Measurements from ENCODE around the gene GYG1. TPM values are rescaled to one million over a fixed set of nuclear protein-coding genes. Genes with fewer than 3 reads are reported as not detected.

The GYG1 gene
- total and polyA plus RNA-seq, 2 donors from 2014 or later = 31.3 to 37.9 TPM

- H3K4me3 ChIP-seq (ENCODE audit: low read length in 3 of 3) = no peak overlapping the region
- H3K4me1 ChIP-seq (ENCODE audit: control insufficient read depth in 2 of 3, insufficient read depth in 2 of 3, low read depth in 1 of 3, low read length in 3 of 3) = no peaks in the 10 kb centered on the region
- no peaks in the 10 kb centered on the region for H3K27me3 ChIP-seq (ENCODE audit: control insufficient read depth, insufficient read depth, low read length)
- no peak overlapping the region for H3K27ac ChIP-seq (ENCODE audit: low read depth in 2 of 2, low read length in 2 of 2)
- DNase-seq = no peak
- no peaks in the 10 kb centered on the region for H3K9me3 ChIP-seq (ENCODE audit: control insufficient read depth in 2 of 3, insufficient read depth in 1 of 3, low read length in 3 of 3)
- FAIRE-seq = no peak
- intact Hi-C loops (cut with DNase I) = no loop called here
- peaks cover 0 to 7% (median 4%) of the 10 kb centered on the region in 3 donors for H3K36me3 ChIP-seq (ENCODE audit: control insufficient read depth in 2 of 3, insufficient read depth in 3 of 3, low read length in 3 of 3)
- no peak overlapping the region for H3K9ac ChIP-seq (ENCODE audit: low read length in 3 of 3)
- TF ChIP-seq CTCF (IDR thresholded peaks at IDR 0.05; ENCODE audit: borderline replicate concordance, extremely low read depth, insufficient read depth) = no peak
Observed at GRCh38 chr3:149003653-149004305, 12.4 kb downstream of the GYG1 start.

- H3K27ac ChIP-seq (ENCODE audit: low read depth in 2 of 2, low read length in 2 of 2) = no peak overlapping the region
- no peak overlapping the region for H3K4me3 ChIP-seq (ENCODE audit: low read length in 3 of 3)
- TF ChIP-seq CTCF (IDR thresholded peaks at IDR 0.05; ENCODE audit: borderline replicate concordance, extremely low read depth, insufficient read depth) = no peak
- no peak overlapping the region for H3K9ac ChIP-seq (ENCODE audit: low read length in 3 of 3)
- no peaks in the 10 kb centered on the region for H3K27me3 ChIP-seq (ENCODE audit: control insufficient read depth, insufficient read depth, low read length)
- intact Hi-C loops (cut with DNase I) = no loop called here
- peaks cover 2 to 11% (median 4%) of the 10 kb centered on the region in 3 donors for H3K36me3 ChIP-seq (ENCODE audit: control insufficient read depth in 2 of 3, insufficient read depth in 3 of 3, low read length in 3 of 3)
- no peaks in the 10 kb centered on the region for H3K9me3 ChIP-seq (ENCODE audit: control insufficient read depth in 2 of 3, insufficient read depth in 1 of 3, low read length in 3 of 3)
- FAIRE-seq = no peak
- peak in 3 of 5 donors; percentile 12 to 30 (median 29) for DNase-seq
- no peaks in the 10 kb centered on the region for H3K4me1 ChIP-seq (ENCODE audit: control insufficient read depth in 2 of 3, insufficient read depth in 2 of 3, low read depth in 1 of 3, low read length in 3 of 3)
Observed at GRCh38 chr3:149004622-149005021, 13.3 kb downstream of the GYG1 start.

GRCh38 chr3:149005416-149005815 is 14.1 kb downstream of the GYG1 start:
- no peak overlapping the region for H3K27ac ChIP-seq (ENCODE audit: low read depth in 2 of 2, low read length in 2 of 2)
- no peaks in the 10 kb centered on the region for H3K27me3 ChIP-seq (ENCODE audit: control insufficient read depth, insufficient read depth, low read length)
- no peak for DNase-seq
- peaks cover 2 to 15% (median 7%) of the 10 kb centered on the region in 3 donors for H3K36me3 ChIP-seq (ENCODE audit: control insufficient read depth in 2 of 3, insufficient read depth in 3 of 3, low read length in 3 of 3)
- no peaks in the 10 kb centered on the region for H3K4me1 ChIP-seq (ENCODE audit: control insufficient read depth in 2 of 3, insufficient read depth in 2 of 3, low read depth in 1 of 3, low read length in 3 of 3)
- intact Hi-C loops (cut with DNase I) = no loop called here
- no peak for TF ChIP-seq CTCF (IDR thresholded peaks at IDR 0.05; ENCODE audit: borderline replicate concordance, extremely low read depth, insufficient read depth)
- FAIRE-seq = no peak
- no peaks in the 10 kb centered on the region for H3K9me3 ChIP-seq (ENCODE audit: control insufficient read depth in 2 of 3, insufficient read depth in 1 of 3, low read length in 3 of 3)
- no peak overlapping the region for H3K9ac ChIP-seq (ENCODE audit: low read length in 3 of 3)
- no peak overlapping the region for H3K4me3 ChIP-seq (ENCODE audit: low read length in 3 of 3)
